Measurements from ENCODE around the gene DYNC2H1.

GRCh38 chr11:103358251-103358650, 249.0 kb downstream of the DYNC2H1 start:
- TF ChIP-seq POLR2AphosphoS5 (IDR thresholded peaks at IDR 0.05; ENCODE audit: low read depth) = no peak
- TF ChIP-seq CTCF (IDR thresholded peaks at IDR 0.05; ENCODE audit: insufficient read depth, low read length) = no peak
- no peak for TF ChIP-seq SPI1 (IDR thresholded peaks at IDR 0.05; ENCODE audit: borderline replicate concordance, low read depth)

Data from HL-60 (cell line).